GM12801 (cell line): ENCODE results near the gene SERINC1.

Experiments
- CTCF ChIP-seq: IDR thresholded peaks from one replicate; pipeline ENCODE4 v1.5.1; 2011; ENCODE audit warnings: control low read depth; ENCODE audit not compliant: insufficient read length; ENCODE audit errors: extremely low read depth

Gene SERINC1

DNA sequence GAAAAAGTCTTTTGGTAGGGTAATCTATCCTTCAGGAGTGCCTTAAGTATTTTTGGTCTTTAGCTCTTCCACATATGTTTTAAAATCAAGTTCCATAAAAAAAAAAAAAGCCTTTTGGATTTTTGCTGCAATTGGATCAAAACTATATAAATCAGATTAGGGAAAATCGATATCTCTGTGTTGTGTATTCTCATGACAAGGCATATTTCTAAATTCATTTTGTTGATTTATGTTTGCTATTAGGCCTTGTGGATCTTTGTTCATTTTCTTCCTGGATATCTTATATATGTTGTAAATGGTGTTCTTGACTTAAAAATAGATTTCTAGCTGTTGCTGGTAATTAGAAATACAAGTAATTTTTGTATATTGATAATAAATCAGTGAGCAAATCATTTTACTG lies 63.4 kb downstream of the SERINC1 start:
- TF ChIP-seq CTCF: no peak

DNA sequence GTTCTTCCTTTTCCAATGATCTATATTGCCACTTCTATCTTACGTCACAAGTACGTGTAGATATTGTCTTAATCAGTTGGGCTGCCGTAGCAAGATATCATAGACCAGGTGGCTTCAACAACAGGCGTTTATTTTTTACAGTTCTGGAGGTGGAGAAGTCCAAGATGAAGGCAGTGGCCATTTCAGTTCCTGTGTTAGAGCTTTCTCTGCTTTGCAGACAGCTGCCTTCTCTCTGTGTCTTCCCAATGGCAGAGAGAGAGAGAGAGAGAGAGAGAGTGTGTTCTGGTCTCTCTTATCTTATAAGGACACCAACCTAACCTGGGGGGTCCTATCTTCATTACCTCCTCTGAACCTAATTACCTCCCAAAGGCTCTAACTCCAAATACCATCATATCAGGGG lies 63.9 kb downstream of the SERINC1 start:
- no peak for TF ChIP-seq CTCF

- TF ChIP-seq CTCF: no peak
Measured at GRCh38 chr6:122406187-122406586, 65.4 kb downstream of the SERINC1 start.

DNA sequence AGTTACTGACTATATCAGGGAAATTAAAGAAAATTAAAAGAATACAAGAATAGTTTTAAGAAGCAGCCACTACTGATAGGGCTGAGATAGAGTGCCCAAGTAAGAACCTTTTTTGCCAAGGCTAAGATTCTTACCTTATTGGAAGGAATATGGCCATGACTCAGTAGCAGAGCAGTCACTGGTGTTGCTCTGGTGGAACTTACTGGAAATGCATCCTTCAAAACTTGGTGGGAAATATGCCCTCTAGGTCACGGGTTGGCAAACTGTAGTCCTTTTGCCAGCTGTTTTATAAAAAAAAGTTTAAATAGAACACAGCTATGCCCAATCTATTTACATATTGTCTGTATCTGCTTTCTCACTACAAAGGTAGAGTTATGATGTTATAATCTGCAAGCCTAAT lies 66.2 kb downstream of the SERINC1 start:
- TF ChIP-seq CTCF: no peak

- no peak for TF ChIP-seq CTCF
Measured at GRCh38 chr6:122404444-122404843, 67.2 kb downstream of the SERINC1 start.

GRCh38 chr6:122401104-122401503 lies 70.5 kb downstream of the SERINC1 start:
- no peak for TF ChIP-seq CTCF

GRCh38 chr6:122400462-122401089 lies 71.0 kb downstream of the SERINC1 start:
- TF ChIP-seq CTCF: no peak

GRCh38 chr6:122400121-122400450 lies 71.5 kb downstream of the SERINC1 start:
- TF ChIP-seq CTCF: no peak
